HUES6 (cell line): ENCODE data around the gene SPRED2.

Experiments
- H3K27ac ChIP-seq: 2 replicates; pipeline ENCODE4 v1.7.0; 2013; ENCODE audit warnings: low read depth, mild to moderate bottlenecking, low read length, inconsistent platforms
- H3K27me3 ChIP-seq: 2 replicates; pipeline ENCODE4 v1.6.1; 2013; ENCODE audit warnings: low read length; ENCODE audit not compliant: control insufficient read depth, insufficient read depth
- H3K36me3 ChIP-seq: 2 replicates; pipeline ENCODE4 v1.6.1; 2013; ENCODE audit warnings: low read length; ENCODE audit not compliant: control insufficient read depth, insufficient read depth
- H3K4me1 ChIP-seq: 2 replicates; pipeline ENCODE4 v1.6.1; 2013; ENCODE audit warnings: low read length; ENCODE audit not compliant: control insufficient read depth, insufficient read depth
- H3K4me3 ChIP-seq: 2 replicates; pipeline ENCODE4 v1.5.1; 2013; ENCODE audit warnings: low read depth, low read length
- H3K9ac ChIP-seq: one replicate; pipeline ENCODE4 v1.6.1; 2013; ENCODE audit warnings: mild to moderate bottlenecking, low read length
- H3K9me3 ChIP-seq: 2 replicates; pipeline ENCODE4 v1.6.1; 2013; ENCODE audit warnings: low read depth, low read length; ENCODE audit not compliant: control insufficient read depth, insufficient read depth

SPRED2 gene

GRCh38 chr2:65429786-65430602 lies 2.4 kb downstream of the SPRED2 start:
- peak overlapping the region; percentile 93 for H3K4me3 ChIP-seq
- H3K27me3 ChIP-seq: peaks cover 11% of the 10 kb centered on the region; the same call in 1 of the 2 replicates
- H3K36me3 ChIP-seq: no peaks in the 10 kb centered on the region; the same call in 1 of the 2 replicates
- H3K9me3 ChIP-seq: no peaks in the 10 kb centered on the region
- H3K9ac ChIP-seq: peak overlapping the region; percentile 88
- H3K4me1 ChIP-seq: peaks cover 24% of the 10 kb centered on the region
- H3K27ac ChIP-seq: no peak overlapping the region; the same call in 1 of the 2 replicates

- Histone ChIP-seq H3K27me3 (peaks cover 11% of the 10 kb centered on the region; the same call in 1 of the 2 replicates), H3K27ac (no peak overlapping the region), H3K9me3 (no peaks in the 10 kb centered on the region), H3K9ac (no peak overlapping the region), H3K4me3 (no peak overlapping the region), H3K4me1 (peaks cover 23% of the 10 kb centered on the region), H3K36me3 (no peaks in the 10 kb centered on the region; the same call in 1 of the 2 replicates)
Observed at GRCh38 chr2:65427532-65427931, 4.9 kb downstream of the SPRED2 start.

GRCh38 chr2:65425276-65425675 lies 7.1 kb downstream of the SPRED2 start:
- H3K9ac ChIP-seq: no peak overlapping the region
- peaks cover 44% of the 10 kb centered on the region for H3K4me1 ChIP-seq

GRCh38 chr2:65424391-65424790 lies 8.0 kb downstream of the SPRED2 start:
- Histone ChIP-seq H3K27ac (no peak overlapping the region), H3K4me1 (peaks cover 36% of the 10 kb centered on the region), H3K4me3 (no peak overlapping the region), H3K36me3 (no peaks in the 10 kb centered on the region), H3K9me3 (no peaks in the 10 kb centered on the region), H3K9ac (no peak overlapping the region), H3K27me3 (no peaks in the 10 kb centered on the region)

More at GRCh38 chr2:65425276-65425675, 7.1 kb downstream of the SPRED2 start:
- Histone ChIP-seq H3K4me3 (no peak overlapping the region), H3K27me3 (peaks cover 7% of the 10 kb centered on the region; the same call in 1 of the 2 replicates), H3K36me3 (no peaks in the 10 kb centered on the region; the same call in 1 of the 2 replicates), H3K9me3 (no peaks in the 10 kb centered on the region), H3K27ac (no peak overlapping the region)

GRCh38 chr2:65421432-65421748 lies 11.0 kb downstream of the SPRED2 start:
- Histone ChIP-seq H3K4me1 (peaks cover 42% of the 10 kb centered on the region), H3K27ac (no peak overlapping the region), H3K27me3 (no peaks in the 10 kb centered on the region), H3K9me3 (no peaks in the 10 kb centered on the region), H3K4me3 (no peak overlapping the region), H3K9ac (no peak overlapping the region), H3K36me3 (no peaks in the 10 kb centered on the region)

- no peaks in the 10 kb centered on the region for H3K36me3 ChIP-seq
- H3K9ac ChIP-seq: no peak overlapping the region
- no peak overlapping the region for H3K4me3 ChIP-seq
- no peaks in the 10 kb centered on the region for H3K9me3 ChIP-seq
- no peak overlapping the region; the same call in 1 of the 2 replicates for H3K27ac ChIP-seq
- peaks cover 47% of the 10 kb centered on the region for H3K4me1 ChIP-seq
- no peaks in the 10 kb centered on the region for H3K27me3 ChIP-seq
Observed at GRCh38 chr2:65420712-65421431, 11.5 kb downstream of the SPRED2 start.

- H3K27ac ChIP-seq: no peak overlapping the region
- H3K36me3 ChIP-seq: no peaks in the 10 kb centered on the region
- no peaks in the 10 kb centered on the region for H3K27me3 ChIP-seq
- peaks cover 61% of the 10 kb centered on the region for H3K4me1 ChIP-seq
- no peak overlapping the region for H3K9ac ChIP-seq
- H3K4me3 ChIP-seq: no peak overlapping the region
- H3K9me3 ChIP-seq: no peaks in the 10 kb centered on the region
Observed at GRCh38 chr2:65417509-65418085, 14.8 kb downstream of the SPRED2 start.

GRCh38 chr2:65416945-65417344 lies 15.5 kb downstream of the SPRED2 start:
- Histone ChIP-seq H3K9me3 (no peaks in the 10 kb centered on the region), H3K4me1 (peaks cover 61% of the 10 kb centered on the region), H3K36me3 (no peaks in the 10 kb centered on the region)

GRCh38 chr2:65416321-65416720 lies 16.1 kb downstream of the SPRED2 start:
- Histone ChIP-seq H3K9me3 (no peaks in the 10 kb centered on the region), H3K4me1 (peaks cover 59% of the 10 kb centered on the region), H3K9ac (no peak overlapping the region), H3K27ac (no peak overlapping the region), H3K36me3 (no peaks in the 10 kb centered on the region), H3K27me3 (no peaks in the 10 kb centered on the region), H3K4me3 (no peak overlapping the region)

More at GRCh38 chr2:65416945-65417344, 15.5 kb downstream of the SPRED2 start:
- H3K4me3 ChIP-seq: no peak overlapping the region
- H3K9ac ChIP-seq: no peak overlapping the region
- no peak overlapping the region for H3K27ac ChIP-seq
- no peaks in the 10 kb centered on the region for H3K27me3 ChIP-seq

- Histone ChIP-seq H3K27me3 (no peaks in the 10 kb centered on the region), H3K36me3 (no peaks in the 10 kb centered on the region), H3K4me3 (no peak overlapping the region), H3K4me1 (peaks cover 56% of the 10 kb centered on the region), H3K9ac (no peak overlapping the region), H3K9me3 (no peaks in the 10 kb centered on the region), H3K27ac (no peak overlapping the region)
Observed at GRCh38 chr2:65415091-65415490, 17.3 kb downstream of the SPRED2 start.

- Histone ChIP-seq H3K9ac (no peak overlapping the region), H3K4me1 (peaks cover 56% of the 10 kb centered on the region), H3K9me3 (no peaks in the 10 kb centered on the region), H3K27ac (no peak overlapping the region), H3K36me3 (no peaks in the 10 kb centered on the region), H3K4me3 (no peak overlapping the region), H3K27me3 (no peaks in the 10 kb centered on the region)
Observed at GRCh38 chr2:65413610-65414009, 18.8 kb downstream of the SPRED2 start.
